ENCODE data around the gene FAM222A. TPM values are rescaled to one million over a fixed set of nuclear protein-coding genes. Genes with fewer than 3 reads are reported as not detected.

Gene FAM222A
- total RNA-seq, 6 experiments from 2014 or later, result 0.34 to 4.3 (median 1.2) TPM

GRCh38 chr12:109770861-109771670 lies 57.4 kb downstream of the FAM222A start:
- no peak for ATAC-seq
- no peak overlapping the region for H3K27ac ChIP-seq
- no peaks in the 10 kb centered on the region for H3K9me3 ChIP-seq
- no peak for TF ChIP-seq POLR2A (IDR thresholded peaks at IDR 0.05)
- TF ChIP-seq CTCF (IDR thresholded peaks at IDR 0.05), result no peak
- H3K36me3 ChIP-seq, result no peaks in the 10 kb centered on the region
- peak in 2 of 3 donors; percentile 32 to 40 for DNase-seq
- H3K27me3 ChIP-seq, result no peaks in the 10 kb centered on the region
- intact Hi-C loops (cut with DNase I), result loop anchor here (5.0 to 10.0 kb wide), 4 partner anchors 174 to 336 kb away; no protein-coding TSS in a partner anchor
- WGBS (ENCODE audit: insufficient coverage, low coverage, low lambda C conversion rate, missing lambda C conversion rate), result 96% methylated on average over 11 of the region's 17 CpGs
- H3K4me1 ChIP-seq, result peaks cover 0 to 14% (median 4%) of the 10 kb centered on the region in 4 donors
- H3K4me3 ChIP-seq, result no peak overlapping the region

- DNase-seq (peak in 2 of 3 donors; percentile 42 to 45), ATAC-seq (no peak)
- Histone ChIP-seq H3K36me3 (no peaks in the 10 kb centered on the region), H3K27ac (no peak overlapping the region), H3K27me3 (no peaks in the 10 kb centered on the region), H3K4me3 (no peak overlapping the region), H3K9me3 (no peaks in the 10 kb centered on the region), H3K4me1 (peaks cover 0 to 14% (median 4%) of the 10 kb centered on the region in 4 donors)
- TF ChIP-seq CTCF (IDR thresholded peaks at IDR 0.05) (peak in 3 of 4 donors; percentile 12 to 27 (median 19)), POLR2A (IDR thresholded peaks at IDR 0.05) (no peak)
- WGBS (ENCODE audit: insufficient coverage, low coverage, low lambda C conversion rate, missing lambda C conversion rate), result 59% methylated on average over 4 of the region's 17 CpGs
- intact Hi-C loops (cut with DNase I), result loop anchor here (5.0 to 10.0 kb wide), 4 partner anchors 175 to 337 kb away; no protein-coding TSS in a partner anchor
Measured at GRCh38 chr12:109771746-109772621, 58.4 kb downstream of the FAM222A start.

- intact Hi-C loops (cut with DNase I), result loop anchor here (5.0 to 10.0 kb wide), 4 partner anchors 175 to 338 kb away; no protein-coding TSS in a partner anchor
- Histone ChIP-seq H3K27me3 (no peaks in the 10 kb centered on the region), H3K27ac (no peak overlapping the region), H3K36me3 (no peaks in the 10 kb centered on the region), H3K4me3 (no peak overlapping the region), H3K9me3 (no peaks in the 10 kb centered on the region), H3K4me1 (peaks cover 0 to 14% (median 4%) of the 10 kb centered on the region in 4 donors)
- WGBS (ENCODE audit: insufficient coverage, low coverage, low lambda C conversion rate, missing lambda C conversion rate), result 36% methylated on average over 8 of the region's 12 CpGs
- ATAC-seq (peak; percentile 14 to 32 (median 26)), DNase-seq (peak in 2 of 3 donors; percentile 25 to 35)
- TF ChIP-seq POLR2A (IDR thresholded peaks at IDR 0.05), result no peak
- TF ChIP-seq CTCF (IDR thresholded peaks at IDR 0.05), result no peak
Measured at GRCh38 chr12:109772622-109773321, 59.1 kb downstream of the FAM222A start.

Data from right lobe of liver (tissue), 6 donors.